ENCODE measurements around the gene FGGY. TPM values are rescaled to one million over a fixed set of nuclear protein-coding genes. Genes with fewer than 3 reads are reported as not detected.

FGGY gene
- polyA plus RNA-seq, 6 donors from 2014 or later = 6.1 to 12.0 (median 7.3) TPM

GRCh38 chr1:59409986-59410385 lies 113.1 kb downstream of the FGGY start:
- Mint-ChIP-seq H3K9me3 (no peaks in the 10 kb centered on the region), H3K27me3 (no peaks in the 10 kb centered on the region), H3K4me3 (peak overlapping the region in 1 of 8 donors; percentile 16), H3K27ac (peak overlapping the region in 1 of 6 donors; percentile 28), H3K36me3 (no peaks in the 10 kb centered on the region), H3K4me1 (peaks cover 5 to 14% (median 7%) of the 10 kb centered on the region in 3 donors)
- DNase-seq (no peak), ATAC-seq (ENCODE audit: low read depth in 2 of 2) (no peak)

GRCh38 chr1:59410457-59410856 lies 113.6 kb downstream of the FGGY start:
- no peaks in the 10 kb centered on the region for H3K9me3 Mint-ChIP-seq
- no peak overlapping the region for H3K27ac Mint-ChIP-seq
- DNase-seq = no peak
- no peak overlapping the region for H3K4me3 Mint-ChIP-seq
- H3K36me3 Mint-ChIP-seq = no peaks in the 10 kb centered on the region
- peaks cover 5 to 14% (median 7%) of the 10 kb centered on the region in 3 donors for H3K4me1 Mint-ChIP-seq
- peak in 1 of 2 donors; percentile 25 for ATAC-seq (ENCODE audit: low read depth in 2 of 2)
- H3K27me3 Mint-ChIP-seq = no peaks in the 10 kb centered on the region

GRCh38 chr1:59411147-59411546 lies 114.3 kb downstream of the FGGY start:
- no peak for ATAC-seq (ENCODE audit: low read depth in 2 of 2)
- Mint-ChIP-seq H3K4me3 (no peak overlapping the region), H3K9me3 (no peaks in the 10 kb centered on the region), H3K27ac (no peak overlapping the region), H3K36me3 (no peaks in the 10 kb centered on the region), H3K4me1 (peaks cover 5 to 14% (median 7%) of the 10 kb centered on the region in 3 donors), H3K27me3 (no peaks in the 10 kb centered on the region)
- DNase-seq = no peak

GRCh38 chr1:59412718-59413326 lies 115.9 kb downstream of the FGGY start:
- DNase-seq (no peak), ATAC-seq (ENCODE audit: low read depth in 2 of 2) (peak in 1 of 2 donors; percentile 40)
- Mint-ChIP-seq H3K27ac (no peak overlapping the region), H3K4me3 (no peak overlapping the region), H3K9me3 (no peaks in the 10 kb centered on the region), H3K36me3 (no peaks in the 10 kb centered on the region), H3K27me3 (no peaks in the 10 kb centered on the region), H3K4me1 (peaks cover 5 to 14% (median 7%) of the 10 kb centered on the region in 3 donors)

- Mint-ChIP-seq H3K36me3 (peaks cover 0 to 3% of the 10 kb centered on the region in 2 donors), H3K9me3 (no peaks in the 10 kb centered on the region), H3K27me3 (no peaks in the 10 kb centered on the region), H3K4me3 (no peak overlapping the region), H3K4me1 (peaks cover 5 to 14% (median 7%) of the 10 kb centered on the region in 3 donors), H3K27ac (no peak overlapping the region)
- no peak for ATAC-seq (ENCODE audit: low read depth in 2 of 2)
- no peak for DNase-seq
Measured at GRCh38 chr1:59413327-59413720, 116.4 kb downstream of the FGGY start.

- Mint-ChIP-seq H3K4me3 (no peak overlapping the region), H3K9me3 (no peaks in the 10 kb centered on the region), H3K36me3 (peaks cover 0 to 4% of the 10 kb centered on the region in 2 donors), H3K27me3 (no peaks in the 10 kb centered on the region), H3K27ac (peak overlapping the region in 2 of 6 donors; percentile 35 to 67), H3K4me1 (peaks cover 0 to 9% (median 7%) of the 10 kb centered on the region in 3 donors)
- ATAC-seq (ENCODE audit: low read depth in 2 of 2) (no peak), DNase-seq (no peak)
Measured at GRCh38 chr1:59414406-59415133, 117.7 kb downstream of the FGGY start.

GRCh38 chr1:59415286-59415850 lies 118.5 kb downstream of the FGGY start:
- Mint-ChIP-seq H3K27me3 (no peaks in the 10 kb centered on the region), H3K36me3 (peaks cover 0 to 4% of the 10 kb centered on the region in 2 donors), H3K4me3 (peak overlapping the region in 1 of 8 donors; percentile 17), H3K4me1 (peaks cover 0 to 4% (median 1%) of the 10 kb centered on the region in 3 donors), H3K9me3 (no peaks in the 10 kb centered on the region), H3K27ac (no peak overlapping the region)
- ATAC-seq (ENCODE audit: low read depth in 2 of 2) = no peak
- DNase-seq = no peak

- Mint-ChIP-seq H3K4me3 (no peak overlapping the region), H3K27ac (no peak overlapping the region), H3K36me3 (peaks cover 0 to 4% of the 10 kb centered on the region in 2 donors), H3K9me3 (no peaks in the 10 kb centered on the region), H3K27me3 (no peaks in the 10 kb centered on the region), H3K4me1 (peaks cover 0 to 4% (median 0%) of the 10 kb centered on the region in 3 donors)
- ATAC-seq (ENCODE audit: low read depth in 2 of 2) (no peak), DNase-seq (no peak)
Measured at GRCh38 chr1:59415881-59416280, 119.0 kb downstream of the FGGY start.

- Mint-ChIP-seq H3K27ac (no peak overlapping the region), H3K36me3 (peaks cover 0 to 4% of the 10 kb centered on the region in 2 donors), H3K4me3 (no peak overlapping the region), H3K4me1 (peaks cover 0 to 4% (median 0%) of the 10 kb centered on the region in 3 donors), H3K27me3 (no peaks in the 10 kb centered on the region), H3K9me3 (no peaks in the 10 kb centered on the region)
- no peak for DNase-seq
- ATAC-seq (ENCODE audit: low read depth in 2 of 2) = no peak
Measured at GRCh38 chr1:59417406-59417805, 120.5 kb downstream of the FGGY start.

- peaks cover 0 to 7% of the 10 kb centered on the region in 2 donors for H3K36me3 Mint-ChIP-seq
Measured at GRCh38 chr1:59418363-59419144, 121.7 kb downstream of the FGGY start.

GRCh38 chr1:59419361-59420140 lies 122.7 kb downstream of the FGGY start:
- no peaks in the 10 kb centered on the region for H3K9me3 Mint-ChIP-seq
- no peak for ATAC-seq (ENCODE audit: low read depth in 2 of 2)
- H3K27me3 Mint-ChIP-seq = no peaks in the 10 kb centered on the region
- no peak overlapping the region for H3K4me3 Mint-ChIP-seq
- no peak for DNase-seq
- peaks cover 0 to 11% of the 10 kb centered on the region in 2 donors for H3K36me3 Mint-ChIP-seq
- H3K4me1 Mint-ChIP-seq = peaks cover 0 to 5% (median 3%) of the 10 kb centered on the region in 3 donors
- H3K27ac Mint-ChIP-seq = peak overlapping the region in 1 of 6 donors; percentile 16

More at GRCh38 chr1:59418363-59419144, 121.7 kb downstream of the FGGY start:
- DNase-seq = no peak
- peak overlapping the region in 2 of 6 donors; percentile 16 for H3K27ac Mint-ChIP-seq
- no peaks in the 10 kb centered on the region for H3K27me3 Mint-ChIP-seq
- no peak overlapping the region for H3K4me3 Mint-ChIP-seq
- H3K4me1 Mint-ChIP-seq = peaks cover 0 to 4% (median 1%) of the 10 kb centered on the region in 3 donors
- no peak for ATAC-seq (ENCODE audit: low read depth in 2 of 2)
- H3K9me3 Mint-ChIP-seq = no peaks in the 10 kb centered on the region

GRCh38 chr1:59421232-59421920 lies 124.5 kb downstream of the FGGY start:
- Mint-ChIP-seq H3K27me3 (no peaks in the 10 kb centered on the region), H3K36me3 (peaks cover 0 to 11% of the 10 kb centered on the region in 2 donors), H3K4me1 (peaks cover 0 to 5% (median 0%) of the 10 kb centered on the region in 3 donors), H3K4me3 (no peak overlapping the region), H3K9me3 (no peaks in the 10 kb centered on the region), H3K27ac (no peak overlapping the region)
- no peak for ATAC-seq (ENCODE audit: low read depth in 2 of 2)
- no peak for DNase-seq
